SK-N-SH (cell line): ENCODE measurements around the gene TRAPPC6A.

Source experiments
- ELF1 ChIP-seq: IDR thresholded peaks from 2 replicates; pipeline ENCODE4 v1.4.0; 2012
- EZH2phosphoT487 ChIP-seq: fragments of 200-600 bp; sonication (generic); IDR thresholded peaks from 2 replicates; pipeline ENCODE4 v1.6.1; 2017; ENCODE audit warnings: low read depth, mixed run types, mild to moderate bottlenecking, antibody characterized with exemption, moderate library complexity, borderline replicate concordance
- FOXM1 ChIP-seq: IDR thresholded peaks from 2 replicates; pipeline ENCODE4 v1.4.0; 2012; ENCODE audit warnings: low read depth, mild to moderate bottlenecking
- GABPA ChIP-seq: IDR thresholded peaks from 2 replicates; pipeline ENCODE4 v1.4.0; 2012; ENCODE audit warnings: low read depth, mild to moderate bottlenecking
- JUND ChIP-seq: IDR thresholded peaks from 2 replicates; pipeline ENCODE4 v1.4.0; 2012
- MEF2A ChIP-seq: IDR thresholded peaks from 2 replicates; pipeline ENCODE4 v1.4.0; 2012; ENCODE audit warnings: low read depth, borderline replicate concordance
- POLR2AphosphoS5 ChIP-seq: IDR thresholded peaks from 2 replicates; pipeline ENCODE4 v1.6.1; 2012; ENCODE audit warnings: low read depth, low read length
- RAD21 ChIP-seq: IDR thresholded peaks from 2 replicates; pipeline ENCODE4 v1.6.1; 2012; ENCODE audit warnings: mild to moderate bottlenecking, low read length
- RFX5 ChIP-seq: IDR thresholded peaks from 2 replicates; pipeline ENCODE4 v1.6.1; 2012; ENCODE audit warnings: mild to moderate bottlenecking, improper control_type of control experiment, low read length
- SMC3 ChIP-seq: IDR thresholded peaks from 2 replicates; pipeline ENCODE4 v1.6.1; 2012; ENCODE audit warnings: low read depth, low read length, improper control_type of control experiment
- TAF1 ChIP-seq: IDR thresholded peaks from 2 replicates; pipeline ENCODE4 v1.6.1; 2012; ENCODE audit warnings: low read depth, mild to moderate bottlenecking, low read length, moderate library complexity, borderline replicate concordance
- TCF12 ChIP-seq: IDR thresholded peaks from 2 replicates; pipeline ENCODE4 v1.4.0; 2012
- TF ChIP-seq, protein P1 (sequence below): fragments of 200-600 bp; sonication (generic); IDR thresholded peaks from 2 replicates; pipeline ENCODE4 v1.6.1; 2017; ENCODE audit warnings: antibody characterized with exemption, mild to moderate bottlenecking, moderate library complexity
- TF ChIP-seq, protein P2 (sequence below): IDR thresholded peaks from 2 replicates; pipeline ENCODE4 v1.4.0; 2012; ENCODE audit warnings: low read depth

DNA sequence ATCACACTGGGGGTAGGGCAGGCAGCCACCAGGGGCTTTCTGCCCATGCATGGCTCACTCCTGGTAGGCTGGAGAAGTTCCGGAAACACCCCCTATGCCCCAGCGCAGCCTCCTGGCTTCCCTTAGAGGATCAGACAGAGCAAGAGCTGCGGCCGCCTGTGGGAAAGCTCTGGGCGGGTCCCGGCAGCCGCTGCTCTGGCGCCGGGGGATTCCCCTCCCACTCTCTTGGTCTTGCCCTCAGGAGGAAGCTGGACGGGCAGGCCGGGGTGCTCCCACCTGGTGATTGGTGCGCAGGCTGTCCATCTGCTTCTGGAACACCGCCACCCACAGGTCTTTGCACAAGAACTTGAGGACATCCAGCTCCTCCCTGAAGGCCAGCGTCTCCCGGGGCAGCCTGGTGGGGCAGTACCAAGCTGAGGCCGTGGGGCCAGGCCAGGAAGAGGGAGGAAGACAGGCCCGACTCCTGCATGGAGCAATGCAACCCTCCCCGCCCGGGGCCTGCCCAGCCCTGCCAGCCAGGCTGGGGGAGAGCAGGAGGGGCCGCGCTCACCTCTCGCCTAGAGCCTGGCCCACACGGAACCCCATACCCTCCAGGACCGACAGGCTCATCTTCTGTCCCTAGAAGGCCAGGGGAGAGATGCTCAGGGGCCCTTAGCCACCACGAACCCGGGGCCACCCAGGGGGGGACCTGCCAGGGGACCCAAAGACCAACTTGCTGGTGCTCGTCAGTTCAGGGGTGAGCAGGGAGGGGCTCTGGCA lies 13.3 kb downstream of the TRAPPC6A start:
- no peak for TF ChIP-seq GABPA
- TF ChIP-seq, protein P1, sequence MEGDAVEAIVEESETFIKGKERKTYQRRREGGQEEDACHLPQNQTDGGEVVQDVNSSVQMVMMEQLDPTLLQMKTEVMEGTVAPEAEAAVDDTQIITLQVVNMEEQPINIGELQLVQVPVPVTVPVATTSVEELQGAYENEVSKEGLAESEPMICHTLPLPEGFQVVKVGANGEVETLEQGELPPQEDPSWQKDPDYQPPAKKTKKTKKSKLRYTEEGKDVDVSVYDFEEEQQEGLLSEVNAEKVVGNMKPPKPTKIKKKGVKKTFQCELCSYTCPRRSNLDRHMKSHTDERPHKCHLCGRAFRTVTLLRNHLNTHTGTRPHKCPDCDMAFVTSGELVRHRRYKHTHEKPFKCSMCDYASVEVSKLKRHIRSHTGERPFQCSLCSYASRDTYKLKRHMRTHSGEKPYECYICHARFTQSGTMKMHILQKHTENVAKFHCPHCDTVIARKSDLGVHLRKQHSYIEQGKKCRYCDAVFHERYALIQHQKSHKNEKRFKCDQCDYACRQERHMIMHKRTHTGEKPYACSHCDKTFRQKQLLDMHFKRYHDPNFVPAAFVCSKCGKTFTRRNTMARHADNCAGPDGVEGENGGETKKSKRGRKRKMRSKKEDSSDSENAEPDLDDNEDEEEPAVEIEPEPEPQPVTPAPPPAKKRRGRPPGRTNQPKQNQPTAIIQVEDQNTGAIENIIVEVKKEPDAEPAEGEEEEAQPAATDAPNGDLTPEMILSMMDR: no peak
- no peak for TF ChIP-seq ELF1
- TF ChIP-seq TCF12: no peak
- no peak for TF ChIP-seq SMC3
- no peak for TF ChIP-seq POLR2AphosphoS5
- TF ChIP-seq, protein P2, sequence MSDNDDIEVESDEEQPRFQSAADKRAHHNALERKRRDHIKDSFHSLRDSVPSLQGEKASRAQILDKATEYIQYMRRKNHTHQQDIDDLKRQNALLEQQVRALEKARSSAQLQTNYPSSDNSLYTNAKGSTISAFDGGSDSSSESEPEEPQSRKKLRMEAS: no peak
- TF ChIP-seq EZH2phosphoT487: no peak
- no peak for TF ChIP-seq JUND
- no peak for TF ChIP-seq RFX5
- no peak for TF ChIP-seq RAD21
- TF ChIP-seq FOXM1: no peak
- TF ChIP-seq TAF1: no peak
- no peak for TF ChIP-seq MEF2A
